ENCODE measurements around the gene GIPC2. TPM values are rescaled to one million over a fixed set of nuclear protein-coding genes. Genes with fewer than 3 reads are reported as not detected.

GIPC2 gene
- polyA plus RNA-seq, 2 of the 4 experiments (the other 2 are of a cell fraction): 0.06 TPM; not detected in 1

DNA sequence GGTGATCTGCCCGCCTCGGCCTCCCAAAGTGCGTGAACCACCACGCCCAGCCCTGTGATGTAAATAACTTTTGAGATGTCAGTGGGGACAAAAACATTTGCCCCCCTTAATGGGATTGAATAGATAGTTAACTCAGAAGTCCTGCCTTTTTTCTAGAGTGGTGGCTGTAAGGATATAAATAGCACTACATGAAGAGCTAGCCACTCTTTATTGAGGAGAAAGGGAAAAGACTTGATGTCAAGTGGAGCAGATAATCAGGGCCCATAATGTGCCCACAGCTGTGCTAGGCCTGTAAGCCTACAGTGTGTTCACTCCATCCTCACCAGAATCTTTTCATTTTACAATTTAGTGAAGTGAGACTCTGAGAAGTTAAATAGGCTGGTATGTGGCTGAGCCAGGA, 3.6 kb downstream of the GIPC2 start:
- H3K4me1 ChIP-seq: no peaks in the 10 kb centered on the region
- no peaks in the 10 kb centered on the region for H3K9me3 ChIP-seq
- no peak for TF ChIP-seq FOXS1 (CRISPR knock-in tag; IDR thresholded peaks at IDR 0.05)
- no peak for TF ChIP-seq EHF (CRISPR knock-in tag; IDR thresholded peaks at IDR 0.05)
- no peak for TF ChIP-seq ESRRA (IDR thresholded peaks at IDR 0.05; ENCODE audit: borderline replicate concordance, low read length)
- TF ChIP-seq NR3C1 (IDR thresholded peaks at IDR 0.05): no peak
- TF ChIP-seq ZFP36 (IDR thresholded peaks at IDR 0.05; ENCODE audit: borderline replicate concordance, partially characterized antibody): no peak
- TF ChIP-seq, protein P1, sequence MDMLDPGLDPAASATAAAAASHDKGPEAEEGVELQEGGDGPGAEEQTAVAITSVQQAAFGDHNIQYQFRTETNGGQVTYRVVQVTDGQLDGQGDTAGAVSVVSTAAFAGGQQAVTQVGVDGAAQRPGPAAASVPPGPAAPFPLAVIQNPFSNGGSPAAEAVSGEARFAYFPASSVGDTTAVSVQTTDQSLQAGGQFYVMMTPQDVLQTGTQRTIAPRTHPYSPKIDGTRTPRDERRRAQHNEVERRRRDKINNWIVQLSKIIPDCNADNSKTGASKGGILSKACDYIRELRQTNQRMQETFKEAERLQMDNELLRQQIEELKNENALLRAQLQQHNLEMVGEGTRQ (IDR thresholded peaks at IDR 0.05): no peak
- TF ChIP-seq, protein P2, sequence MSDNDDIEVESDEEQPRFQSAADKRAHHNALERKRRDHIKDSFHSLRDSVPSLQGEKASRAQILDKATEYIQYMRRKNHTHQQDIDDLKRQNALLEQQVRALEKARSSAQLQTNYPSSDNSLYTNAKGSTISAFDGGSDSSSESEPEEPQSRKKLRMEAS (IDR thresholded peaks at IDR 0.05): no peak
- TF ChIP-seq EP300 (IDR thresholded peaks at IDR 0.05): no peak
- TF ChIP-seq CBX2 (IDR thresholded peaks at IDR 0.05; ENCODE audit: borderline replicate concordance, low read depth): no peak
- no peak for TF ChIP-seq KDM5A (IDR thresholded peaks at IDR 0.05)
- no peak for TF ChIP-seq BHLHE40 (IDR thresholded peaks at IDR 0.05; ENCODE audit: low read depth, low read length)
- TF ChIP-seq TFCP2L1 (CRISPR knock-in tag; IDR thresholded peaks at IDR 0.05): no peak
- no peak for TF ChIP-seq FOSB (CRISPR knock-in tag; IDR thresholded peaks at IDR 0.05)
- TF ChIP-seq, protein P3, sequence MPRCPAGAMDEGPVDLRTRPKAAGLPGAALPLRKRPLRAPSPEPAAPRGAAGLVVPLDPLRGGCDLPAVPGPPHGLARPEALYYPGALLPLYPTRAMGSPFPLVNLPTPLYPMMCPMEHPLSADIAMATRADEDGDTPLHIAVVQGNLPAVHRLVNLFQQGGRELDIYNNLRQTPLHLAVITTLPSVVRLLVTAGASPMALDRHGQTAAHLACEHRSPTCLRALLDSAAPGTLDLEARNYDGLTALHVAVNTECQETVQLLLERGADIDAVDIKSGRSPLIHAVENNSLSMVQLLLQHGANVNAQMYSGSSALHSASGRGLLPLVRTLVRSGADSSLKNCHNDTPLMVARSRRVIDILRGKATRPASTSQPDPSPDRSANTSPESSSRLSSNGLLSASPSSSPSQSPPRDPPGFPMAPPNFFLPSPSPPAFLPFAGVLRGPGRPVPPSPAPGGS (IDR thresholded peaks at IDR 0.05): no peak
- TF ChIP-seq MYC (IDR thresholded peaks at IDR 0.05; ENCODE audit: borderline replicate concordance, low read length): no peak
- TF ChIP-seq, protein P4, sequence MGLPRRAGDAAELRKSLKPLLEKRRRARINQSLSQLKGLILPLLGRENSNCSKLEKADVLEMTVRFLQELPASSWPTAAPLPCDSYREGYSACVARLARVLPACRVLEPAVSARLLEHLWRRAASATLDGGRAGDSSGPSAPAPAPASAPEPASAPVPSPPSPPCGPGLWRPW (IDR thresholded peaks at IDR 0.05): no peak
- TF ChIP-seq NFE2L2 (conservative IDR thresholded peaks at IDR 0.05; ENCODE audit: low read length): no peak
- TF ChIP-seq EHMT2 (IDR thresholded peaks at IDR 0.05; ENCODE audit: low read depth): no peak
- TF ChIP-seq CHD2 (IDR thresholded peaks at IDR 0.05; ENCODE audit: low read length, partially characterized antibody): no peak
- TF ChIP-seq NPAS2 (CRISPR knock-in tag; IDR thresholded peaks at IDR 0.05; ENCODE audit: borderline replicate concordance): no peak
- no peak overlapping the region for H3K4me2 ChIP-seq
- ChIA-PET CTCF (interaction anchor here (1.0 to 1.1 kb wide), 3 partner anchors 51 to 129 kb away, joined by 3 read pairs; no protein-coding TSS in a partner anchor), POLR2A (no interaction called here)
- ATAC-seq: no peak
- WGBS (ENCODE audit: missing lambda C conversion rate): 92% methylated on average over 4 of the region's 4 CpGs
- no peak overlapping the region for H3K4me3 ChIP-seq
- DNase-seq (ENCODE audit: low read depth in 1 of 2, low spot score in 1 of 2): no peak
- H3K27ac ChIP-seq: no peak overlapping the region
- FAIRE-seq: no peak

DNA sequence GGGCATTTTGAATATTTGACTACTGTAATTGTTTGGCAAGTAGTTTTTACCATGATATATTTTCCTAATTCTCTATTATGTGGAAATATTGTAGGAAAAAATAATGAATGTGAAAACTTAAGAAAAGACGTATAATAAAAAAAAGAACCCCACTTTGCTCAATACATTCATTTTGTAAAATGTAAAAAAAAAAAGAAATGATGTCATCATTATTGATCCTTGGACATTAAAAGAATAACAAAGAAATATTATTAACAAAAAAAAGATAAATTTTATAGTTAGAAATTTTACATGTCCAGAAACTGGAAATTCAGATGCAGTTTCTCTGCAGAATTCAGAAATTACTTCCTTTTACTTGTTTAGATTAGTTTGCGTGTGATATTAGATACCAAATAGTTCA, 5.2 kb downstream of the GIPC2 start:
- no peak for DNase-seq (ENCODE audit: low read depth in 1 of 2, low spot score in 1 of 2)
- H3K9me3 ChIP-seq: no peaks in the 10 kb centered on the region
- ChIA-PET CTCF (no interaction called here), POLR2A (no interaction called here)
- H3K4me3 ChIP-seq: no peak overlapping the region
- no peak overlapping the region for H3K27ac ChIP-seq
- TF ChIP-seq BHLHE40 (IDR thresholded peaks at IDR 0.05; ENCODE audit: low read depth, low read length): no peak
- no peak for TF ChIP-seq HOXB13 (CRISPR knock-in tag; IDR thresholded peaks at IDR 0.05; ENCODE audit: low read depth)
- TF ChIP-seq GATA3 (IDR thresholded peaks at IDR 0.05; ENCODE audit: borderline replicate concordance): no peak
- TF ChIP-seq, protein P3 (IDR thresholded peaks at IDR 0.05): no peak
- TF ChIP-seq, protein P5, sequence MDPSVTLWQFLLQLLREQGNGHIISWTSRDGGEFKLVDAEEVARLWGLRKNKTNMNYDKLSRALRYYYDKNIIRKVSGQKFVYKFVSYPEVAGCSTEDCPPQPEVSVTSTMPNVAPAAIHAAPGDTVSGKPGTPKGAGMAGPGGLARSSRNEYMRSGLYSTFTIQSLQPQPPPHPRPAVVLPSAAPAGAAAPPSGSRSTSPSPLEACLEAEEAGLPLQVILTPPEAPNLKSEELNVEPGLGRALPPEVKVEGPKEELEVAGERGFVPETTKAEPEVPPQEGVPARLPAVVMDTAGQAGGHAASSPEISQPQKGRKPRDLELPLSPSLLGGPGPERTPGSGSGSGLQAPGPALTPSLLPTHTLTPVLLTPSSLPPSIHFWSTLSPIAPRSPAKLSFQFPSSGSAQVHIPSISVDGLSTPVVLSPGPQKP (IDR thresholded peaks at IDR 0.05; ENCODE audit: low read depth, low read length): no peak
- no peak for TF ChIP-seq ZSCAN20 (CRISPR knock-in tag; IDR thresholded peaks at IDR 0.05)
- no peak for TF ChIP-seq RNF2 (IDR thresholded peaks at IDR 0.05; ENCODE audit: borderline replicate concordance, low read depth)
- no peak for TF ChIP-seq ESRRA (IDR thresholded peaks at IDR 0.05; ENCODE audit: borderline replicate concordance, low read length)
- no peak for TF ChIP-seq MYC (IDR thresholded peaks at IDR 0.05; ENCODE audit: borderline replicate concordance, low read length)
- TF ChIP-seq, protein P2 (IDR thresholded peaks at IDR 0.05): no peak
- TF ChIP-seq, protein P6, sequence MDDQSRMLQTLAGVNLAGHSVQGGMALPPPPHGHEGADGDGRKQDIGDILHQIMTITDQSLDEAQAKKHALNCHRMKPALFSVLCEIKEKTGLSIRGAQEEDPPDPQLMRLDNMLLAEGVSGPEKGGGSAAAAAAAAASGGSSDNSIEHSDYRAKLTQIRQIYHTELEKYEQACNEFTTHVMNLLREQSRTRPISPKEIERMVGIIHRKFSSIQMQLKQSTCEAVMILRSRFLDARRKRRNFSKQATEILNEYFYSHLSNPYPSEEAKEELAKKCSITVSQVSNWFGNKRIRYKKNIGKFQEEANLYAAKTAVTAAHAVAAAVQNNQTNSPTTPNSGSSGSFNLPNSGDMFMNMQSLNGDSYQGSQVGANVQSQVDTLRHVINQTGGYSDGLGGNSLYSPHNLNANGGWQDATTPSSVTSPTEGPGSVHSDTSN (IDR thresholded peaks at IDR 0.05): no peak
- FAIRE-seq: no peak
- H3K4me1 ChIP-seq: no peaks in the 10 kb centered on the region
- no peak for ATAC-seq
- WGBS (ENCODE audit: missing lambda C conversion rate): 95% methylated on average over 2 of the region's 2 CpGs
- H3K4me2 ChIP-seq: no peak overlapping the region
